ENCODE measurements around the gene OGDHL. TPM values are rescaled to one million over a fixed set of nuclear protein-coding genes. Genes with fewer than 3 reads are reported as not detected.

The OGDHL gene
- total RNA-seq = 0.17 and 0.47 TPM in 2 replicates

GRCh38 chr10:49761789-49762565, at the start of gene OGDHL:
TSS of gene OGDHL (minus strand) at chr10:49762323. CDS start at chr10:49758592, 3,731 bp downstream.

Other genes with a start within 250 kb of the OGDHL start
- 11.1 and 13.4 TPM in 2 replicates for gene ERCC6, start 223.2 kb downstream of the OGDHL start, total RNA-seq
- gene SLC18A3, start 152.0 kb downstream of the OGDHL start, total RNA-seq = not detected in 2 replicates
- gene CHAT, start 148.3 kb downstream of the OGDHL start, total RNA-seq = not detected in 2 replicates
- not detected in 2 replicates for gene C10orf53, start 82.7 kb downstream of the OGDHL start, total RNA-seq
- gene PARG, start 179.7 kb upstream of the OGDHL start, total RNA-seq = 27.9 and 34.3 TPM in 2 replicates
- 11.8 TPM in 2 replicates for gene TIMM23B, start 179.7 kb upstream of the OGDHL start, total RNA-seq
- gene AGAP6, start 226.1 kb upstream of the OGDHL start, total RNA-seq = 1.6 and 1.8 TPM in 2 replicates

Measured in bronchial smooth muscle cell (primary cell).